ENCODE data around the gene BST1. TPM values are rescaled to one million over a fixed set of nuclear protein-coding genes. Genes with fewer than 3 reads are reported as not detected.

The BST1 gene, protein sequence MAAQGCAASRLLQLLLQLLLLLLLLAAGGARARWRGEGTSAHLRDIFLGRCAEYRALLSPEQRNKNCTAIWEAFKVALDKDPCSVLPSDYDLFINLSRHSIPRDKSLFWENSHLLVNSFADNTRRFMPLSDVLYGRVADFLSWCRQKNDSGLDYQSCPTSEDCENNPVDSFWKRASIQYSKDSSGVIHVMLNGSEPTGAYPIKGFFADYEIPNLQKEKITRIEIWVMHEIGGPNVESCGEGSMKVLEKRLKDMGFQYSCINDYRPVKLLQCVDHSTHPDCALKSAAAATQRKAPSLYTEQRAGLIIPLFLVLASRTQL
- under 1 TPM; 0.38 to 0.44 TPM for total RNA-seq

DNA sequence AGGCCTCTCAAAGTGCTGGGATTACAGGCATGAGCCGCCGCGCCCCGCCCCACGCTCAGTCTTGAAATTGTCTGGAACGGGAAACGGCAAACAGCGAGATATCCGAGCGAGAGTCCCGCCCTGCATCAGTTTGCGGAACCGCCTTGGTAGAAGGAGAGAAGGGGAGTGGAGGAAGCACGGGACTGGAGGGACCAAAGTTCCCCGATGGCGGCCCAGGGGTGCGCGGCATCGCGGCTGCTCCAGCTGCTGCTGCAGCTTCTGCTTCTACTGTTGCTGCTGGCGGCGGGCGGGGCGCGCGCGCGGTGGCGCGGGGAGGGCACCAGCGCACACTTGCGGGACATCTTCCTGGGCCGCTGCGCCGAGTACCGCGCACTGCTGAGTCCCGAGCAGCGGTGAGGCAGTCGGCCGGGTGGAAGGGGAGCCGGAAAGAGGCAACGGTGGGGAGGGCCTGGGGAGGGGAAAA lies at the start of gene BST1:
Gene BST1 (plus strand): TSS at position 125 of the 463 bp plus-strand sequence. CDS start 80 bp downstream, at position 205.
- POLR2A ChIA-PET: no interaction called here
- CTCF ChIA-PET: interaction anchor here (0.7 kb wide), 1 partner anchor 179 kb away, joined by 3 read pairs; no protein-coding TSS in a partner anchor

DNA sequence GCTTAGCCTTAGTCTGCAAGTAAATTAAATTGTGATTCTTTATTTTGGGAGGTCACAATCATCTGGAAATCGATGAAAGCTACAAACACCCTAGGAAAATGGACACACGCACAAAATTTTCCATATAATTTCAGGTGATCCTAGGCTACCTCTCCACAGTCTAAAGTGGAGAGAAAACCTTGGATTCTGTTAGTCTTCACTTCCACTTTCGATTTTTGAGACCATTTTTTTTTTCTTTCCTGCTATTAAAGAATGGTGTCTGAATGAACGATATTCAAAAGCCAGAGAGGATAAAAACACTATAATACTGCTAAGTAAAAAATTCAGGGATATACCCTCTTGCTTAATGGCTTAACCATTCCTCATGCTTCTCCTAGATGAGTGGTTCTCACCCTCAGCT lies 49.4 kb upstream of the BST1 start:
- CTCF ChIA-PET: interaction anchor here (1.3 to 1.8 kb wide), 2 partner anchors 8 to 28 kb away, joined by 3 to 6 read pairs; partner anchors contain the start of gene FAM200B

GRCh38 chr4:15653864-15654592 lies 48.8 kb upstream of the BST1 start:
- POLR2A ChIA-PET: interaction anchor here (0.7 to 1.5 kb wide), 3 partner anchors 16 to 651 kb away, joined by 4 to 5 read pairs (median 4); partner anchors contain the start of genes CPEB2 and FAM200B
- CTCF ChIA-PET: interaction anchor here (1.3 to 1.8 kb wide), 2 partner anchors 8 to 27 kb away, joined by 3 to 6 read pairs; partner anchors contain the start of gene FAM200B

More for the DNA sequence above, 49.4 kb upstream of the BST1 start:
- POLR2A ChIA-PET: interaction anchor here (1.5 kb wide), 1 partner anchor 29 kb away, joined by 5 read pairs; the partner anchor contains the start of gene FAM200B

GRCh38 chr4:15654593-15655222 lies 48.2 kb upstream of the BST1 start:
- CTCF ChIA-PET: interaction anchor here (1.3 to 1.8 kb wide), 2 partner anchors 9 to 27 kb away, joined by 3 to 6 read pairs; partner anchors contain the start of gene FAM200B
- POLR2A ChIA-PET: interaction anchor here (0.7 to 1.5 kb wide), 3 partner anchors 17 to 652 kb away, joined by 4 to 5 read pairs (median 4); partner anchors contain the start of genes CPEB2 and FAM200B

GRCh38 chr4:15655223-15656037 lies 47.4 kb upstream of the BST1 start, which contains the start of gene FBXL5:
FBXL5 (minus strand) TSS chr4:15655357; CDS start chr4:15655287, 70 bp downstream.
- POLR2A ChIA-PET: interaction anchor here (0.9 to 1.5 kb wide), 3 partner anchors 26 to 653 kb away, joined by 4 to 6 read pairs (median 5); partner anchors contain the start of genes CPEB2 and FAM200B
- CTCF ChIA-PET: interaction anchor here (1.0 to 1.8 kb wide), 2 partner anchors 9 to 10 kb away, joined by 3 read pairs; no protein-coding TSS in a partner anchor

- ChIA-PET CTCF (interaction anchor here (1.0 kb wide), 1 partner anchor 9 kb away, joined by 3 read pairs; no protein-coding TSS in a partner anchor), POLR2A (interaction anchor here (1.0 to 1.2 kb wide), 2 partner anchors 8 to 26 kb away, joined by 4 to 6 read pairs; partner anchors contain the start of gene FAM200B)
Observed at GRCh38 chr4:15656038-15656470, 46.8 kb upstream of the BST1 start.

DNA sequence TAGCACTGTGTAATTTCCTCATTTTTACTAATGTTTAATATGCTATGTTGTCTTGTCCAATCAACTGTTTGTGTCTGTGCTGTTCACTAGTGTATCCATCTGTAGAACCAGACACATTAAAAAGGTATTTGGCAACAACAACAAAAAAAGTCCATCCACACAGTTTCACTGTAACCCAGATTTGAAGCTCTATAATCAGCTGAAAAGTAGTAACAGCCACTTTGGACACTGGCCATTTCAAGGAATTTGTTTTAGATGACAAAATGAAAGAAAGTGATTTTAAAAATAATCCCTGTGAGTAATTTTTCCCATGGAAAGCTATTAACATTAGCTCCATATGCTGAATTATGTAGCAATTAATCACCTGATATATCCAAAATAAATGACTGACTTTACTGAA lies 45.5 kb upstream of the BST1 start:
- ChIA-PET CTCF (no interaction called here), POLR2A (no interaction called here)

- ChIA-PET POLR2A (no interaction called here), CTCF (no interaction called here)
Observed at GRCh38 chr4:15658136-15658770, 44.6 kb upstream of the BST1 start.

DNA sequence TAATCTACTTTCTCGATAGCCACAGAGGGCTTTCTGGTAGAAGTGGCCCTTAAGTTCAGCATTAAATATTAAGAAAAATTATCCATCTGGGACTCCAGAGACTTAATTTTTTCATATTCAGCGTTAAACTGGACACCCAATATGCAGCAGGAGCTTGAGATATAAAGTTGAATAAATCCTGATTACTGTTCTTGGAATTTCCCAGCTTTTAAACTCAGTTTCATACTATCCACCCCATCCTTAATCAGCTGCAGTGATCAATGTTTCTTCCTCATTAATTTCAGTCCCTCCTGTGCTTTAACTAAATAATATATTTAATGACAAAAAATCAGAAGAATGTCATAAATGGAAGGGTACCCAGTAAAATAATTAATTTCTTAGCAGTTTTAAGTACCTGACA lies 44.1 kb upstream of the BST1 start:
- POLR2A ChIA-PET: no interaction called here
- CTCF ChIA-PET: interaction anchor here (0.6 kb wide), 1 partner anchor 792 kb away, joined by 3 read pairs; no protein-coding TSS in a partner anchor

DNA sequence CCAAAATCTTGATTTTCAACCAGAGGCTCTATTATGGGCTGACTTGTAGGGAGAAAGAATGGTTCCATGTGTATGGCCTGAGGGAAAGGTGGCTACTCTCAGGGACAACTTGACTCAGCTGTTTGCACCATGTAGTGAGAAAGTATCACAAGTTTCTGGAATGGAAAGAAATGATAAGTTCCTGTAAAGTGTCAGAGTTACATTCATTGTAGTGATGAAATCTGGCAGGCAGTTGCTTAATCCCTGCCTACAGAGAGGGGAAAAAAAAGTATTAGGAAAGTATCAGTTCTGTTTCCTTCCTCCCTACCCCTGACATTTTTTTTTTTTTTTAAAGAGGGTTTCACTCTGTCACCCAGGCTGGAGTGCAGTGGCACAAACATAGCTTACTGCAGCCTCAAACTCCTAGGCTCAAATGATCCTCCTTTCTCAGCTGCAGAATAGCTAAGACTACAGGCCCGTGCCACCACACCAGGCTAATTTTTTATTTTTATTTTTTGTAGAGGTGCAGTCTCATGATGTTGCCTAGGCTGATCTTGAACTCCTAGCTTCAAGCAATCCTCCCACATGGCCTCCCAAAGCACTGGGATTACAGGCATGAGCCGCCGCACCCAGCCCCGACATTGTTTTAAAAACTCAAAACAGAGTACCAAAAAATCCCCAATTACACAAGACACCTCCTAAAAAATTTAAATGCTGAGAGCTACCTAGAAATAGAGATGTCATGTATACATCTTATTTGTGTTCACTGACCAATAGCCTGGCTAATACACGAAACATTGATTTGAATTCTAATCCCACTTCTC lies 42.9 kb upstream of the BST1 start:
- CTCF ChIA-PET: no interaction called here

DNA sequence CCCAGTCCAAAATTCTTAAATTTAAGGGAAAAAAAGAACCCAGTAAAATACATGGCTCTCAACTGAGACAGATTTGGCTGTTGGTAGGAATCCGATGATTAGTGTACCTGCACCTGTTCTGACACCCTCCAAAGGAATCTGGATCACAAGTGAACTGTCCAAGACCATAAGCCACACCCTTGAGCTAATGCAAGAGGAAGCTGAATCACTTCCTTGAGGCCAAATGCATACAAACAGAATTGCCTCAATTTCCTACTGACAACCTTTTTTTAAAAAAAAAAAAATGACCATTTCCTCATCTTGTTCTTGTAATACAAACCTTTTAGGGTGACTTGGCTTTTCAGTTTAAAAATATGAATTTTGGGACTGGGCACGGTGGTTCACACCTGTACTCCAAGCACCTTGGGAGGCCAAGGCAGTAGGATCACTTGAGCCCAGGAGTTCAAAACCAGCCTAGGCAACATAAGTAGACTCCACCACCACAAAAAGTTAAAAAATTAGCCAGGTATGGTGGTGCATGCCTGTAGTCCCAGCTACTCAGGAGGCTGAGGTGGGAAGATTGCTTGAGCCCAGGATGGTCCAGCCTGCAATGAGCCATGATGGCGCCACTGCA lies 37.0 kb upstream of the BST1 start:
- ChIA-PET POLR2A (no interaction called here), CTCF (no interaction called here)

More for the DNA sequence above, 42.9 kb upstream of the BST1 start:
- POLR2A ChIA-PET: interaction anchor here (0.6 to 0.8 kb wide), 2 partner anchors 92 to 341 kb away, joined by 3 to 4 read pairs; no protein-coding TSS in a partner anchor

- ChIA-PET POLR2A (interaction anchor here (0.6 kb wide), 1 partner anchor 64 kb away, joined by 3 read pairs; no protein-coding TSS in a partner anchor), CTCF (no interaction called here)
Observed at GRCh38 chr4:15667006-15667405, 35.9 kb upstream of the BST1 start.

DNA sequence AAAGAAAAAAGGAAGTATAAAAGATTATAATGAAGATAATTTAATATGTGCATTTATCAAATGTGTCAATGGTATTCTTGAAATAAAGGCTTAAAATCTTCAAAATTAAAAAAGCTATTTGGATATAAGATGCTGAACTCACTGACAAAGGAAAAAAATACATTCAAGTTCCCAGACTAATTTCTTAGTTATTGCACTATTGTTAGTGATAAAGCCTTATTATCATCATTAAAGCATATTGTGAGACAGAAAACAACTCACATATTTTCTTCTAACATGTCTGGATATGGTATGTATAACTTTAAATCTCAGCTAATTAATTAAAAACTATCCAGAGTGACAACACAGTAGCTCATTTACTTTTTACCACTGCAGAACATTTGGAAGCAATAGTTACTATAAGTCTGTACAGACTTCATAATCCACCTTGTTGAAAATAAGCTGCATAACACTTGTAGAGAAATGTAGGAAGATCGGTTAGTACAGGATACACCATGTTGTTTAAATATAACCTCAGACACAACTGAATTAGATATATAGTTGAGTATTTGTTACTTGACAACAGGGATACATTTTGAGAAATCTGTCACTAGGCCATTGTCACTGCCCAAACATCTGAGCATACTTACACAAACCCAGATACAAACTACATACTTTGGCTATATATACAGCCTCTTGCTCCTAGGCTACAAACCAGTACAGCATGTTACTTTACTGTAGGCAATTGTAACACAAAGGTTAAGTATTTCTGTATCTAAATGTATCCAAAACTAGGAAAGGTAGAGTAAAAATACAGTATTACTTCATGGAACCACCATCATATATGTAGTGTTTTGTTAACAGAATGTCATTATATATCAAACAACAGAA lies 34.1 kb upstream of the BST1 start:
- CTCF ChIA-PET: no interaction called here
- POLR2A ChIA-PET: no interaction called here

GRCh38 chr4:15670576-15670975 lies 32.3 kb upstream of the BST1 start:
- ChIA-PET CTCF (interaction anchor here (1.1 kb wide), 1 partner anchor 59 kb away, joined by 3 read pairs; no protein-coding TSS in a partner anchor), POLR2A (no interaction called here)

GRCh38 chr4:15672101-15672500 lies 30.8 kb upstream of the BST1 start:
- CTCF ChIA-PET: interaction anchor here (0.6 to 0.7 kb wide), 2 partner anchors 10 to 536 kb away, joined by 3 read pairs; no protein-coding TSS in a partner anchor
- POLR2A ChIA-PET: no interaction called here

DNA sequence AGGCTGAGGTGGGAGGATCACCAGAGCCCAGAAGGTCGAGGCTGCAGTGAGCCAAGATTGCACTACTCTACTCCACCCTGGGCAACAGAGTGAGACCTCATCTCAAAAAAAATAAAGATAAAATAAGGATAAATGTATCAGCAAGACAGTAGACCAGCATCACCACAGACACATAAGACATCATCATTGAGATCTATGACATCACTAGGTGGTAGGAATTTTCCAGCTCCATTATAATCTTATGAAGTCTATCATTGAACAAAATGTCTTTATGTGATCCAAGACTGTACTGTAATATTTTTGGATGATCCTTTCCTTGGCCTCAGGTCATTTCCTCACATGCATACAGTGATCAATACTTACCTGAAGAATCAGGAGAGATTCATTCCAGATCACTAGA lies 29.5 kb upstream of the BST1 start:
- POLR2A ChIA-PET: no interaction called here

More for the DNA sequence above, 29.5 kb upstream of the BST1 start:
- CTCF ChIA-PET: no interaction called here

Measured in activated CD8-positive, alpha-beta memory T cell treated with anti-CD3 and anti-CD28 coated beads for 36 hours (primary cell).